ENCODE data around the gene SYAP1. TPM values are rescaled to one million over a fixed set of nuclear protein-coding genes. Genes with fewer than 3 reads are reported as not detected.
A peak's percentile ranks its signal among the peaks of the same experiment; 100 is the strongest.

SYAP1 gene
- total RNA-seq, 2 donors from 2014 or later = 50.4 to 52.0 TPM

DNA sequence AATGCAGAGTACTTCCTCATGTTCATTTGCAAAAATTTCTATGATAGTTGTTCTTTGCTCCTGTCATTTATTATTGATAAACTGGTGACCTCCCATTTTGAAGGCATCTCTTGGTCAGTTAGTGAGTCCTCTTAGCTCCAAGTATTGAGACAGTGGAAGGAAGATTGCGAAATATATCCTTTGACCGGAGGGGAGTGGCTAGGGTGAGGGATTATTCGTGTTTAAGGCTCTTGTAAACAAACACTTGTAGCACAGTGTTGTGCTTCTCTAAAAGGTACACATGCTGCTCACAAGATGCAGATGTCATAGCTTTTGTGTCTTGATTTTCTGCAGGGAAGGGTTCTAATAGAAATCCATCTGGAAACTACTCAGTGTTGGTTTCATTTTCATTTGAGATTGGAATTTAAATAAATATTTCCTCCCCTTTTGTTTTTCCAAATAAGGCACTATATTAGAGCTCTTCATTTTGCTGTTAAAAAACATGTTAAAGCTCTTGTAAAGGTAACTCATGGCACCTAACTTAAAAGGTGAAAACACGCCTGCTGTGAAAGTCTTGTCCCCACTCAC, 88.6 kb downstream of the SYAP1 start:
- DNase-seq (no peak), ATAC-seq (peak; percentile 93)
- intact Hi-C loops (cut with DNase I, micrococcal nuclease) = no loop called here

DNA sequence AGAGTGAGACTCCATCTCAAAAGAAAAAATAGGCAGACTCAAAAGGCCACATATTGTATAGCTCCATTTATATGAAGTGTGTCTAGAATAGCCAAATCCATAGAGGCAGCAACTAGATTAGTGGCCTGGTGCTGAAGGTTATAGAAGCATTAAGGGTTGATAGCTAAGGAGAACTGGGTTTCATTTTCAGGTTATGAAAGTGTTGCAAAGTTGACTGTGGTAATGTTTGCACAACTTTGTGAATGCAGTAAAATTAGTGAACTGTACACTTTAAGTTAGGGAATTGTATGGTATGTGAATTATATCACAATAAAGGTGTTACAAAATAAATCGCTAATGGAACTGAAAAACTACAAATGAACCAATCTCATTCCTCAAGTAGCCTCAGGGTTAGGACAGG, 95.2 kb downstream of the SYAP1 start:
- peak; percentile 60 for ATAC-seq
- no peak for DNase-seq
- intact Hi-C loops (cut with DNase I, micrococcal nuclease) = no loop called here

Other genes starting within 250 kb of the SYAP1 start
- not detected for gene S100G, start 69.5 kb upstream of the SYAP1 start, total RNA-seq
- 10 to 100 TPM; 16.0 to 16.5 TPM for gene CTPS2, start 6.9 kb upstream of the SYAP1 start, total RNA-seq
- gene TXLNG, start 66.9 kb downstream of the SYAP1 start, total RNA-seq = 1 to 10 TPM; 7.7 to 9.7 TPM
- gene RBBP7, start 150.8 kb downstream of the SYAP1 start, total RNA-seq = 10 to 100 TPM; 66.3 to 73.2 TPM
- gene REPS2, start 227.0 kb downstream of the SYAP1 start, total RNA-seq = 10 to 100 TPM; 18.5 to 24.4 TPM

Measured in left colon (tissue), 2 donors.